K562 (cell line): ENCODE data around the gene SLC38A1. TPM values are rescaled to one million over a fixed set of nuclear protein-coding genes. Genes with fewer than 3 reads are reported as not detected.
A peak's percentile ranks its signal among the peaks of the same experiment; 100 is the strongest.

ENCODE experiments used
- GTF2B ChIP-seq: IDR thresholded peaks from 2 replicates; pipeline ENCODE4 v1.6.1; 2011; ENCODE audit not compliant: insufficient read length; ENCODE audit errors: extremely low read depth
- HDGF ChIP-seq: fragments of 450-650 bp; IDR thresholded peaks from 2 replicates; pipeline ENCODE4 v1.6.1; 2016
- KLF16 ChIP-seq: IDR thresholded peaks from 2 replicates; pipeline ENCODE4 v1.6.1; 2016; ENCODE audit warnings: antibody characterized with exemption
- MCM5 ChIP-seq: fragments of 450-650 bp; IDR thresholded peaks from 2 replicates; pipeline ENCODE4 v1.6.1; 2016; ENCODE audit warnings: low read depth
- NR3C1 ChIP-seq: sonication (generic); formaldehyde crosslinking; IDR thresholded peaks from 2 replicates; pipeline ENCODE4 v1.8.1; 2022; ENCODE audit warnings: missing genetic modification reagents
- POLR2A ChIP-seq: fragments of 450-650 bp; conservative IDR thresholded peaks from 2 replicates; pipeline ENCODE4 v1.6.1; 2016
- POLR2AphosphoS2 ChIP-seq: IDR thresholded peaks from 2 replicates; pipeline ENCODE4 v1.6.1; 2012; ENCODE audit warnings: low read length, improper control_type of control experiment
- RFX1 ChIP-seq: fragments of 450-650 bp; IDR thresholded peaks from 2 replicates; pipeline ENCODE4 v1.6.1; 2016; ENCODE audit warnings: mild to moderate bottlenecking, moderate library complexity
- RNF2 ChIP-seq: sonication (generic); IDR thresholded peaks from 2 replicates; pipeline ENCODE4 v1.6.1; 2016
- SIN3A ChIP-seq, 2 experiments: fragments of 150-350 bp in 1 of 2; IDR thresholded peaks; 2 replicates each; pipeline ENCODE4 v1.6.1; 2011 to 2016; ENCODE audit warnings: borderline replicate concordance in 2 of 2, low read depth in 2 of 2, low read length in 2 of 2, mild to moderate bottlenecking in 2 of 2, moderate library complexity in 2 of 2; ENCODE audit not compliant: control insufficient read depth in 1 of 2
- SIRT6 ChIP-seq: IDR thresholded peaks from one replicate; pipeline ENCODE4 v1.6.1; 2012; ENCODE audit warnings: low read depth, mild to moderate bottlenecking, control low read depth, inconsistent platforms, low read length, moderate library complexity
- SNIP1 ChIP-seq: fragments of 450-650 bp; IDR thresholded peaks from 2 replicates; pipeline ENCODE4 v1.7.1; 2017; ENCODE audit warnings: low read depth, mild to moderate bottlenecking
- TARDBP ChIP-seq: fragments of 450-650 bp; IDR thresholded peaks from 2 replicates; pipeline ENCODE4 v1.6.1; 2016
- U2AF1 ChIP-seq: fragments of 200-400 bp; formaldehyde crosslinking; optimal IDR thresholded peaks from 2 replicates; pipeline ENCODE3; 2017; ENCODE audit warnings: mild to moderate bottlenecking, low read depth, low read length, moderate library complexity
- ZNF282 ChIP-seq: sonication (generic); formaldehyde crosslinking; IDR thresholded peaks from 2 replicates; pipeline ENCODE4 v1.8.1; 2023; ENCODE audit warnings: missing genetic modification reagents
- polyA plus RNA-seq, 8 experiments: library from polyadenylated mRNA; depleted of rRNA in 4 of 8; stranded (reverse) in 5 of 8; unstranded in 3 of 8; fragments of >200 nt; fragmentation: Nextera tagmentation in 2 of 8; fragmentation: Illumina TruSeq in 1 of 8; extraction: Ambion mirVana in 2 of 8; extraction: Trizol in 1 of 8; gene quantifications; 2 replicates each; pipeline versions ENCODE4 v1.2.1 to v1.2.3, GENCODE V29; 2011 to 2014; ENCODE audit warnings: inconsistent platforms in 1 of 8, missing spikeins in 1 of 8
- total RNA-seq, 7 experiments: library from RNA; depleted of rRNA in 6 of 7; stranded (reverse); fragments of >200 nt in 6 of 7; fragmentation: Illumina TruSeq in 2 of 7; extraction: Trizol in 2 of 7; gene quantifications; 2 replicates each; pipeline versions ENCODE4 v1.2.1 to v1.2.3, GENCODE V29; 2011 to 2021; ENCODE audit warnings: low replicate concordance in 1 of 7
- TF ChIP-seq, protein P1 (sequence below): fragments of 450-650 bp; IDR thresholded peaks from 2 replicates; pipeline ENCODE4 v1.6.1; 2016; ENCODE audit warnings: mild to moderate bottlenecking, moderate library complexity
- TF ChIP-seq, protein P2 (sequence below): sonication (generic); formaldehyde crosslinking; IDR thresholded peaks from 2 replicates; pipeline ENCODE4 v1.8.0; 2023; ENCODE audit warnings: mild to moderate bottlenecking, missing genetic modification reagents

The SLC38A1 gene
- total and polyA plus RNA-seq, 9 of the 15 experiments (the other 6 are each of a cell fraction or from before 2014, with no cell fraction given): 51.9 to 112 (median 75.0) TPM

DNA sequence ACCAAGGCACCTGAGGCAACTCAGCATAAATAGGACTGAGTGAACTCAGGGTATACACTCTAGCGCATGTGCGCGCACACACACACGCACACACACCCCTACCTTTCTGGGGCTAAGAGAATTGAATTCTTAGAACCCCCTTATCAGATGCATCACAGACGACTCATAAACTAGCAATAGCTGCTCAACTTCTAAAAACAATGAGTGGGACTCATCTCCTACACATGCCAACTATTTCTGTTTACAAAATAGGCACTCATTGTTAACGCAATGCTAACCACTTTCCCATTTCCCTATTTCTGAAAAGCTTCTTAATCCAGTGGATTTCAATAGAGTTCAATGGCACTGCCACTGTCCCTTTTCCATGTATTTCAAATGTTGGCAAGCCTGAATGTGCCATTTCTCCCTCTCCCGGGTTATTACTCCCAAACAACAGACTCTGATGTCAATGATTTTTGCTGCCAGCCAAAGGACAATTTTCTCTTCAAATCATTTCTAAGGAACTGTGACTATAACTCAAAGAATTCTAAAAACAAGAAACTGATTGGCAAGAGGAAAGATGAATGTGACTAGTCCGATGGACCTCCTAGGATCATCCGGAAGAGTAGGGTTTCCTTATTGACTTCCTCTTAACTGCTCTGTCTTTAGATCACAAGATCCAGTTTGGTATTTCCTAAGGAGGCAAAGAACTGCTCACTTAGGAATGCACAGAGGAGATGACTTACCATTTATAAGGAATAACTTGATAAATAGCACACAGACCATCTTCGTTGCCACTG, 48.8 kb downstream of the SLC38A1 start (continued):
- TF ChIP-seq, protein P1, sequence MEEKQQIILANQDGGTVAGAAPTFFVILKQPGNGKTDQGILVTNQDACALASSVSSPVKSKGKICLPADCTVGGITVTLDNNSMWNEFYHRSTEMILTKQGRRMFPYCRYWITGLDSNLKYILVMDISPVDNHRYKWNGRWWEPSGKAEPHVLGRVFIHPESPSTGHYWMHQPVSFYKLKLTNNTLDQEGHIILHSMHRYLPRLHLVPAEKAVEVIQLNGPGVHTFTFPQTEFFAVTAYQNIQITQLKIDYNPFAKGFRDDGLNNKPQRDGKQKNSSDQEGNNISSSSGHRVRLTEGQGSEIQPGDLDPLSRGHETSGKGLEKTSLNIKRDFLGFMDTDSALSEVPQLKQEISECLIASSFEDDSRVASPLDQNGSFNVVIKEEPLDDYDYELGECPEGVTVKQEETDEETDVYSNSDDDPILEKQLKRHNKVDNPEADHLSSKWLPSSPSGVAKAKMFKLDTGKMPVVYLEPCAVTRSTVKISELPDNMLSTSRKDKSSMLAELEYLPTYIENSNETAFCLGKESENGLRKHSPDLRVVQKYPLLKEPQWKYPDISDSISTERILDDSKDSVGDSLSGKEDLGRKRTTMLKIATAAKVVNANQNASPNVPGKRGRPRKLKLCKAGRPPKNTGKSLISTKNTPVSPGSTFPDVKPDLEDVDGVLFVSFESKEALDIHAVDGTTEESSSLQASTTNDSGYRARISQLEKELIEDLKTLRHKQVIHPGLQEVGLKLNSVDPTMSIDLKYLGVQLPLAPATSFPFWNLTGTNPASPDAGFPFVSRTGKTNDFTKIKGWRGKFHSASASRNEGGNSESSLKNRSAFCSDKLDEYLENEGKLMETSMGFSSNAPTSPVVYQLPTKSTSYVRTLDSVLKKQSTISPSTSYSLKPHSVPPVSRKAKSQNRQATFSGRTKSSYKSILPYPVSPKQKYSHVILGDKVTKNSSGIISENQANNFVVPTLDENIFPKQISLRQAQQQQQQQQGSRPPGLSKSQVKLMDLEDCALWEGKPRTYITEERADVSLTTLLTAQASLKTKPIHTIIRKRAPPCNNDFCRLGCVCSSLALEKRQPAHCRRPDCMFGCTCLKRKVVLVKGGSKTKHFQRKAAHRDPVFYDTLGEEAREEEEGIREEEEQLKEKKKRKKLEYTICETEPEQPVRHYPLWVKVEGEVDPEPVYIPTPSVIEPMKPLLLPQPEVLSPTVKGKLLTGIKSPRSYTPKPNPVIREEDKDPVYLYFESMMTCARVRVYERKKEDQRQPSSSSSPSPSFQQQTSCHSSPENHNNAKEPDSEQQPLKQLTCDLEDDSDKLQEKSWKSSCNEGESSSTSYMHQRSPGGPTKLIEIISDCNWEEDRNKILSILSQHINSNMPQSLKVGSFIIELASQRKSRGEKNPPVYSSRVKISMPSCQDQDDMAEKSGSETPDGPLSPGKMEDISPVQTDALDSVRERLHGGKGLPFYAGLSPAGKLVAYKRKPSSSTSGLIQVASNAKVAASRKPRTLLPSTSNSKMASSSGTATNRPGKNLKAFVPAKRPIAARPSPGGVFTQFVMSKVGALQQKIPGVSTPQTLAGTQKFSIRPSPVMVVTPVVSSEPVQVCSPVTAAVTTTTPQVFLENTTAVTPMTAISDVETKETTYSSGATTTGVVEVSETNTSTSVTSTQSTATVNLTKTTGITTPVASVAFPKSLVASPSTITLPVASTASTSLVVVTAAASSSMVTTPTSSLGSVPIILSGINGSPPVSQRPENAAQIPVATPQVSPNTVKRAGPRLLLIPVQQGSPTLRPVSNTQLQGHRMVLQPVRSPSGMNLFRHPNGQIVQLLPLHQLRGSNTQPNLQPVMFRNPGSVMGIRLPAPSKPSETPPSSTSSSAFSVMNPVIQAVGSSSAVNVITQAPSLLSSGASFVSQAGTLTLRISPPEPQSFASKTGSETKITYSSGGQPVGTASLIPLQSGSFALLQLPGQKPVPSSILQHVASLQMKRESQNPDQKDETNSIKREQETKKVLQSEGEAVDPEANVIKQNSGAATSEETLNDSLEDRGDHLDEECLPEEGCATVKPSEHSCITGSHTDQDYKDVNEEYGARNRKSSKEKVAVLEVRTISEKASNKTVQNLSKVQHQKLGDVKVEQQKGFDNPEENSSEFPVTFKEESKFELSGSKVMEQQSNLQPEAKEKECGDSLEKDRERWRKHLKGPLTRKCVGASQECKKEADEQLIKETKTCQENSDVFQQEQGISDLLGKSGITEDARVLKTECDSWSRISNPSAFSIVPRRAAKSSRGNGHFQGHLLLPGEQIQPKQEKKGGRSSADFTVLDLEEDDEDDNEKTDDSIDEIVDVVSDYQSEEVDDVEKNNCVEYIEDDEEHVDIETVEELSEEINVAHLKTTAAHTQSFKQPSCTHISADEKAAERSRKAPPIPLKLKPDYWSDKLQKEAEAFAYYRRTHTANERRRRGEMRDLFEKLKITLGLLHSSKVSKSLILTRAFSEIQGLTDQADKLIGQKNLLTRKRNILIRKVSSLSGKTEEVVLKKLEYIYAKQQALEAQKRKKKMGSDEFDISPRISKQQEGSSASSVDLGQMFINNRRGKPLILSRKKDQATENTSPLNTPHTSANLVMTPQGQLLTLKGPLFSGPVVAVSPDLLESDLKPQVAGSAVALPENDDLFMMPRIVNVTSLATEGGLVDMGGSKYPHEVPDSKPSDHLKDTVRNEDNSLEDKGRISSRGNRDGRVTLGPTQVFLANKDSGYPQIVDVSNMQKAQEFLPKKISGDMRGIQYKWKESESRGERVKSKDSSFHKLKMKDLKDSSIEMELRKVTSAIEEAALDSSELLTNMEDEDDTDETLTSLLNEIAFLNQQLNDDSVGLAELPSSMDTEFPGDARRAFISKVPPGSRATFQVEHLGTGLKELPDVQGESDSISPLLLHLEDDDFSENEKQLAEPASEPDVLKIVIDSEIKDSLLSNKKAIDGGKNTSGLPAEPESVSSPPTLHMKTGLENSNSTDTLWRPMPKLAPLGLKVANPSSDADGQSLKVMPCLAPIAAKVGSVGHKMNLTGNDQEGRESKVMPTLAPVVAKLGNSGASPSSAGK: no peak; the same call in 1 of the 2 replicates
- TF ChIP-seq HDGF (no peak), TARDBP (no peak), MCM5 (no peak), SIRT6 (no peak), POLR2AphosphoS2 (no peak), POLR2A (no peak), GTF2B (no peak), KLF16 (no peak), RFX1 (0 out of 2 replicates have a peak, but pooled peaks have one; percentile 6), U2AF1 (no peak), SNIP1 (no peak), RNF2 (no peak), NR3C1 (CRISPR knock-in tag) (no peak), ZNF282 (CRISPR knock-in tag) (no peak), SIN3A (IDR thresholded peaks at IDR 0.05; ENCODE audit: borderline replicate concordance in 2 of 2, control insufficient read depth in 1 of 2, low read depth in 2 of 2, low read length in 2 of 2) (no peak)
- TF ChIP-seq, protein P2, sequence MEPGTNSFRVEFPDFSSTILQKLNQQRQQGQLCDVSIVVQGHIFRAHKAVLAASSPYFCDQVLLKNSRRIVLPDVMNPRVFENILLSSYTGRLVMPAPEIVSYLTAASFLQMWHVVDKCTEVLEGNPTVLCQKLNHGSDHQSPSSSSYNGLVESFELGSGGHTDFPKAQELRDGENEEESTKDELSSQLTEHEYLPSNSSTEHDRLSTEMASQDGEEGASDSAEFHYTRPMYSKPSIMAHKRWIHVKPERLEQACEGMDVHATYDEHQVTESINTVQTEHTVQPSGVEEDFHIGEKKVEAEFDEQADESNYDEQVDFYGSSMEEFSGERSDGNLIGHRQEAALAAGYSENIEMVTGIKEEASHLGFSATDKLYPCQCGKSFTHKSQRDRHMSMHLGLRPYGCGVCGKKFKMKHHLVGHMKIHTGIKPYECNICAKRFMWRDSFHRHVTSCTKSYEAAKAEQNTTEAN (CRISPR knock-in tag): no peak
